Neural crest cell (in vitro differentiated cells): ENCODE measurements around the gene FCRL5. TPM values are rescaled to one million over a fixed set of nuclear protein-coding genes. Genes with fewer than 3 reads are reported as not detected.
"Not testable (repeated sequence)": the region's sequence is repeated elsewhere in the genome, so short reads cannot be mapped to it uniquely, and the experiment has no call there.

ENCODE experiments used
- DNase-seq: peaks from one replicate; pipeline ENCODE4 v3.0.0; 2021; ENCODE audit warnings: low read depth, mixed read lengths, low spot score
- H3K27ac Mint-ChIP-seq: one replicate; pipeline ENCODE4 v1.8.0; 2021; ENCODE audit warnings: mild to moderate bottlenecking, mixed read lengths; ENCODE audit not compliant: unreplicated experiment
- H3K27me3 Mint-ChIP-seq: 2 replicates; pipeline ENCODE4 v1.8.0; 2021; ENCODE audit warnings: low read depth, mild to moderate bottlenecking, mixed read lengths
- H3K36me3 Mint-ChIP-seq: 2 replicates; pipeline ENCODE4 v1.8.0; 2021; ENCODE audit warnings: low read depth, mild to moderate bottlenecking, mixed read lengths
- H3K4me1 Mint-ChIP-seq: 2 replicates; pipeline ENCODE4 v1.8.0; 2021; ENCODE audit warnings: mixed read lengths
- H3K4me3 Mint-ChIP-seq: one replicate; pipeline ENCODE4 v1.8.0; 2021; ENCODE audit warnings: mild to moderate bottlenecking, mixed read lengths
- H3K9me3 Mint-ChIP-seq: 2 replicates; pipeline ENCODE4 v1.8.0; 2021; ENCODE audit warnings: mixed read lengths
- CTCF ChIP-seq: fragments of 200-600 bp; sonication (generic); conservative IDR thresholded peaks from 2 replicates; pipeline ENCODE4 v1.5.0; 2021; ENCODE audit warnings: antibody characterized with exemption, mild to moderate bottlenecking
- total RNA-seq: library from RNA; stranded (reverse); gene quantifications from 2 replicates; pipeline ENCODE4 v1.2.1, GENCODE V29; 2021

The FCRL5 gene
- total RNA-seq, 1 donor from 2014 or later = not detected

- peaks cover 17% of the 10 kb centered on the region for H3K27me3 Mint-ChIP-seq
- H3K27ac Mint-ChIP-seq = no peak overlapping the region
- TF ChIP-seq CTCF = no peak
- H3K4me1 Mint-ChIP-seq = no peaks in the 10 kb centered on the region
- H3K9me3 Mint-ChIP-seq = no peaks in the 10 kb centered on the region
- H3K4me3 Mint-ChIP-seq = no peak overlapping the region
- no peaks in the 10 kb centered on the region for H3K36me3 Mint-ChIP-seq
- no peak for DNase-seq
These were observed 23.4 kb upstream of the FCRL5 start for GRCh38 chr1:157575744-157576143.

- no peak overlapping the region for H3K4me3 Mint-ChIP-seq
- H3K4me1 Mint-ChIP-seq = no peaks in the 10 kb centered on the region
- no peaks in the 10 kb centered on the region for H3K9me3 Mint-ChIP-seq
- H3K36me3 Mint-ChIP-seq = no peaks in the 10 kb centered on the region
- H3K27ac Mint-ChIP-seq = no peak overlapping the region
- DNase-seq = no peak
- H3K27me3 Mint-ChIP-seq = peaks cover 17% of the 10 kb centered on the region
- no peak for TF ChIP-seq CTCF
These were observed 22.5 kb upstream of the FCRL5 start for GRCh38 chr1:157574836-157575235.

GRCh38 chr1:157566484-157567300 is 14.4 kb upstream of the FCRL5 start:
- Mint-ChIP-seq H3K4me3 (no peak overlapping the region), H3K4me1 (peaks cover 6% of the 10 kb centered on the region), H3K36me3 (no peaks in the 10 kb centered on the region), H3K27me3 (peaks cover 10% of the 10 kb centered on the region), H3K27ac (no peak overlapping the region), H3K9me3 (no peaks in the 10 kb centered on the region)
- DNase-seq = no peak
- TF ChIP-seq CTCF = no peak

- no peak for DNase-seq
- Mint-ChIP-seq H3K9me3 (no peaks in the 10 kb centered on the region), H3K36me3 (no peaks in the 10 kb centered on the region), H3K4me3 (no peak overlapping the region), H3K27me3 (peaks cover 16% of the 10 kb centered on the region), H3K4me1 (peaks cover 6% of the 10 kb centered on the region), H3K27ac (no peak overlapping the region)
- TF ChIP-seq CTCF = no peak
These were observed 10.2 kb upstream of the FCRL5 start for GRCh38 chr1:157562515-157562914.

- Mint-ChIP-seq H3K9me3 (no peaks in the 10 kb centered on the region), H3K36me3 (no peaks in the 10 kb centered on the region), H3K4me1 (no peaks in the 10 kb centered on the region), H3K27me3 (peaks cover 23% of the 10 kb centered on the region), H3K27ac (no peak overlapping the region), H3K4me3 (no peak overlapping the region)
- no peak for TF ChIP-seq CTCF
- no peak for DNase-seq
These were observed 5.8 kb upstream of the FCRL5 start for GRCh38 chr1:157558119-157558518.

- not testable (repeated sequence) for H3K36me3 Mint-ChIP-seq, H3K4me3 Mint-ChIP-seq, H3K4me1 Mint-ChIP-seq, H3K9me3 Mint-ChIP-seq, H3K27ac Mint-ChIP-seq, DNase-seq
- H3K27me3 Mint-ChIP-seq = peaks cover 41% of the 10 kb centered on the region
These were observed 4.2 kb downstream of the FCRL5 start for GRCh38 chr1:157548081-157548480.
